ENCODE results near the gene CLCNKA. TPM values are rescaled to one million over a fixed set of nuclear protein-coding genes. Genes with fewer than 3 reads are reported as not detected.
"Not testable (repeated sequence)": the region's sequence is repeated elsewhere in the genome, so short reads cannot be mapped to it uniquely, and the experiment has no call there.

The CLCNKA gene
- total RNA-seq, 2 donors from 2014 or later = 0.20 TPM; not detected in 1

DNA sequence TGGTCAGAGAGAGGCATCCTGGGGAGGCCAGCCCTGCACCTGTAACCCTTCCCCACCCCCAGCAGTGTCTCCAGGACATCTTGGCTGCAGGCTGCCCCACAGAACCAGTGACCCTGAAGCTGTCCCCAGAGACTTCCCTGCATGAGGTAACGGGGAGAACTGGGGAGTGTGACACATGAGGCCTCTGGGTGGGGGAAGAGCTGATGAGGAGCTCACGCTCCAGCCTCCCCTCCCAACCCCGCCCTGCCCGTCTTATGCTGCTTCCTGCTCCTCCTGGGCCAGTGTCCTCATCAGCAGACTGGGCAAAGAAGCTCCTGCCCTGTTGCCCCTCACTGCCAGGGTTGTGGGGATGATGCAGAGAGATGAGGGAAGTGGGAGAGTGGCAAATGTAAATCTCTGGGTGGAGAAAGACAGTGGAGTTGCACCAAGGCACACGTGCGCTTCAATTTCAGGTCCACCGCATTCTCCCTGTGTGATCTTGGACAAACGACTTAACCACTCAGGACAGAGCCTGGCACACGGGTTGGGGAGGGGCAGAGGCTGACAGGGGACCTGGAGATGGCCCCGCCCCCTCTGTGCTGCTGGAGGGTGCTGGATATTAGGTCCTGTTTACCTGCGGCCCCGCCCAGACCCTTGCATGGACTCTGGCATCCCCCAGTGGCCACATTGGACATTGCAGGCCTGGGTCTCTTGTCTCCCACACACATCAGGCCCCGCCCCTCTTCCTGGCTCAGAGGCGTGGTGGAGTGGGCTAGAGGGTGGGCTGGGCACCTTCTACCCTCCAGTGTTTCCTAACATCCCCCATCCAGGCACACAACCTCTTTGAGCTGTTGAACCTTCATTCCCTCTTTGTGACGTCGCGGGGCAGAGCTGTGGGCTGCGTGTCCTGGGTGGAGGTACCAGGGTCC is 34.0 kb downstream of the CLCNKA start:
- DNase-seq (ENCODE audit: low spot score) = peak; percentile 85
- Histone ChIP-seq H3K27me3 (no peaks in the 10 kb centered on the region), H3K36me3 (no peaks in the 10 kb centered on the region), H3K27ac (no peak overlapping the region), H3K4me3 (no peak overlapping the region), H3K4me1 (no peaks in the 10 kb centered on the region), H3K9me3 (no peaks in the 10 kb centered on the region)
- TF ChIP-seq CTCF (IDR thresholded peaks at IDR 0.05) = peak; percentile 92 to 94

GRCh38 chr1:16056521-16056912 is 34.7 kb downstream of the CLCNKA start:
- not testable (repeated sequence) for H3K27ac ChIP-seq; H3K36me3 ChIP-seq; DNase-seq (ENCODE audit: low spot score); H3K9me3 ChIP-seq; H3K4me3 ChIP-seq; H3K4me1 ChIP-seq; H3K27me3 ChIP-seq

DNA sequence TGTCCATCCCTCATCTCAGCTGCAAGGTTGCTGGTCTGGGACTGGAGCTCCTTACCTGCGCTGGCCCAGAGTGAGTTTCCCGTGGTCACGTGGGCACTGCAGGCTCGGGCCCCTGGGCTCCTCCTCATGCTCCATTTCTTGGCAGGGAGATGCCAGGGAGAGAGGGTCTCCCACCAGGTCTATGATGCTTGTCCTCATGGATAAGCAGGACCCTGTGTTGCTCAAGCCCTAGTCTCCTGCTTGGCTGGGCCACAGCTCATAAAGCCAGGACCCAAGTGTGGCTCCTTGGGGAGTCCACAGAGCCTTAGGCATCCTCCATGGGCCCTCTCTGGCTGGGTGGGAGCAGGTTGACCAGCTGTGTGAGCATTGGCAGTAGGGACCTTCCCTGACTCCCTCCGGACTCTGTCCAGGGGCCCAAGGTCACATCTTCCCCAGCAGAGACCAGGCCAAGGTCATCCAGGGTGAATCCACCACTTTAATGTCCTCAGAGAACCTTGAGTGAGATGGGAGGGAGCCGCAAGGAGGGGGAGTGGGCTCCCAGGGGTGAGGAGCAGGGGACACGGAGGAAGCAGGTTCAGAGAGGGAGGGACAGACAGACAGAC is 35.6 kb downstream of the CLCNKA start:
- H3K4me1 ChIP-seq; H3K27ac ChIP-seq; H3K9me3 ChIP-seq; H3K27me3 ChIP-seq; H3K36me3 ChIP-seq; H3K4me3 ChIP-seq; DNase-seq (ENCODE audit: low spot score): not testable (repeated sequence)

DNA sequence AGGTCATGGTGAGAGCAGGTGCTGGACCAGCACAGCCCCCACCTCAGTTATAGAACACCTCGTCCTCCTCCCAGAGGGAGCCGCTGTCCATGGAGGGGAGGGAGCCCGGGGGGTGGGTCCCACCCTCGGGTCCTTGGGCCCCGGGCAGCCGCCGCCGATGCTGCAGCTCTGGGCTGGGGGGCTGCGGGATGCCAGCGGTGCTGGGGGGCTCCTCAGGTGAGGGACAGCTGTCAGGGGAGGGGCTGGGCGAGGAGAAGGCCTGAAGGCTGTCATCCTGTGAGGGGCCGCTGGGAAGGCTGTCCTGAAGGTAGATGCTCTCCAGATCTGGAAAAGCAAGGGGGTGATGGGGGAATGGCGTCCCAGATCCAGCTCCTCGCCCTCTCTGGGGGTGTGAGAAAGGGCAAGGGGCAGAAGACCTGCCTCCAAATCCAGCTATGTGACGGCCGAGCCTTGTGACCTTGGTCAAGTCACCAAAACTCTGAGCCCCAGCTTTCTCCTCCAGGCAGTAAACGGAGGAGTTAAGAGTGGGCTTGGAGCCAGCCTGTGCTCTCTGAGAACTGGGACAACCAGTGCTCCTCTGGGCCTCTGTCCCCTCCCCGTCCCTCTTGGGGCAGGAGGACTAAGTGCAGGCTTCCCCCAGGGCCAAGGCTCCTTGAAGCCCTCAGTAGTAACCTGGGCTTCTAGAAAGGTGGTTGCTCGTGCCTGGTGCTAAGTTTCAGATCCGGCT is 36.7 kb downstream of the CLCNKA start:
- H3K27ac ChIP-seq; H3K4me1 ChIP-seq; H3K4me3 ChIP-seq; H3K9me3 ChIP-seq; H3K27me3 ChIP-seq; DNase-seq (ENCODE audit: low spot score); H3K36me3 ChIP-seq: not testable (repeated sequence)

- Histone ChIP-seq H3K4me1 (peaks cover 0 to 11% of the 10 kb centered on the region in 2 donors), H3K27ac (no peak overlapping the region), H3K27me3 (no peaks in the 10 kb centered on the region), H3K36me3 (no peaks in the 10 kb centered on the region), H3K4me3 (no peak overlapping the region), H3K9me3 (no peaks in the 10 kb centered on the region)
- TF ChIP-seq CTCF (IDR thresholded peaks at IDR 0.05) = no peak
- DNase-seq (ENCODE audit: low spot score) = no peak
Observed at GRCh38 chr1:16061266-16061665, 39.4 kb downstream of the CLCNKA start.

- H3K9me3 ChIP-seq; H3K27ac ChIP-seq; H3K27me3 ChIP-seq; H3K4me3 ChIP-seq; H3K36me3 ChIP-seq; DNase-seq (ENCODE audit: low spot score): not testable (repeated sequence)
- peaks cover 0 to 14% of the 10 kb centered on the region in 2 donors for H3K4me1 ChIP-seq
Observed at GRCh38 chr1:16061989-16062686, 40.3 kb downstream of the CLCNKA start.

DNA sequence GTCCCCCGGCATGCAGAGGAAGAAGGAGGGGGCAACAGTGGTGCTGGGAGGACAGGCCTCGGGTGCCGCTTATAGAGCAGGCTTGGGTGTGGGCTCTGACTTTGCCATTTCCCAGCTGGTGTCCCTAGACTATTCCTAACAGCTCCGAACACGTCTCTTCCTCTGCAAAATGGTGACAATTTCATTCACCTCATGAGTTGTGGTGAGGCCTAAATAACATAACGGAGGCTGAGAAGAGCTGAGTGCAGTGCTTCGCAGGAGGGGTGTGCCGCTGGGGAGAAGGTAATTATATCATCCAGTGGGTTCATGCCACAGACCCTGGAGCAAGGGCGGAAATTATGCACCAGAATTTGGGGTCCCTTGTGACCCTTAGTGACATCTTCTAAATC is 40.8 kb downstream of the CLCNKA start:
- not testable (repeated sequence) for H3K36me3 ChIP-seq; H3K27me3 ChIP-seq; DNase-seq (ENCODE audit: low spot score); H3K27ac ChIP-seq; H3K9me3 ChIP-seq; H3K4me3 ChIP-seq
- peaks cover 0 to 19% of the 10 kb centered on the region in 2 donors for H3K4me1 ChIP-seq
